C4-2B (cell line): ENCODE measurements around the gene RIMS4.
"Not testable (repeated sequence)": the region's sequence is repeated elsewhere in the genome, so short reads cannot be mapped to it uniquely, and the experiment has no call there.

Experiments used
- H3K27ac ChIP-seq: fragments of 450-650 bp; 2 replicates; pipeline ENCODE4 v1.5.1; 2017
- ZFX ChIP-seq: fragments of 450-650 bp; IDR thresholded peaks from 2 replicates; pipeline ENCODE4 v1.6.1; 2017
- TF ChIP-seq, protein P1 (sequence below): fragments of 450-650 bp; conservative IDR thresholded peaks from 2 replicates; pipeline ENCODE4 v1.5.1; 2017; ENCODE audit warnings: mild to moderate bottlenecking

RIMS4 gene

GRCh38 chr20:44769481-44769863 lies 40.9 kb downstream of the RIMS4 start:
- no peak overlapping the region for H3K27ac ChIP-seq
- no peak for TF ChIP-seq ZFX
- TF ChIP-seq, protein P1, sequence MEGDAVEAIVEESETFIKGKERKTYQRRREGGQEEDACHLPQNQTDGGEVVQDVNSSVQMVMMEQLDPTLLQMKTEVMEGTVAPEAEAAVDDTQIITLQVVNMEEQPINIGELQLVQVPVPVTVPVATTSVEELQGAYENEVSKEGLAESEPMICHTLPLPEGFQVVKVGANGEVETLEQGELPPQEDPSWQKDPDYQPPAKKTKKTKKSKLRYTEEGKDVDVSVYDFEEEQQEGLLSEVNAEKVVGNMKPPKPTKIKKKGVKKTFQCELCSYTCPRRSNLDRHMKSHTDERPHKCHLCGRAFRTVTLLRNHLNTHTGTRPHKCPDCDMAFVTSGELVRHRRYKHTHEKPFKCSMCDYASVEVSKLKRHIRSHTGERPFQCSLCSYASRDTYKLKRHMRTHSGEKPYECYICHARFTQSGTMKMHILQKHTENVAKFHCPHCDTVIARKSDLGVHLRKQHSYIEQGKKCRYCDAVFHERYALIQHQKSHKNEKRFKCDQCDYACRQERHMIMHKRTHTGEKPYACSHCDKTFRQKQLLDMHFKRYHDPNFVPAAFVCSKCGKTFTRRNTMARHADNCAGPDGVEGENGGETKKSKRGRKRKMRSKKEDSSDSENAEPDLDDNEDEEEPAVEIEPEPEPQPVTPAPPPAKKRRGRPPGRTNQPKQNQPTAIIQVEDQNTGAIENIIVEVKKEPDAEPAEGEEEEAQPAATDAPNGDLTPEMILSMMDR = no peak

GRCh38 chr20:44768854-44769480 lies 41.4 kb downstream of the RIMS4 start:
- no peak overlapping the region for H3K27ac ChIP-seq
- TF ChIP-seq ZFX = no peak
- TF ChIP-seq, protein P1 = no peak

- no peak for TF ChIP-seq ZFX
- TF ChIP-seq, protein P1 = no peak
- no peak overlapping the region for H3K27ac ChIP-seq
Observed at GRCh38 chr20:44768256-44768655, 42.1 kb downstream of the RIMS4 start.

GRCh38 chr20:44765701-44766347 lies 44.5 kb downstream of the RIMS4 start:
- TF ChIP-seq, protein P1 = no peak
- TF ChIP-seq ZFX = no peak
- no peak overlapping the region for H3K27ac ChIP-seq

DNA sequence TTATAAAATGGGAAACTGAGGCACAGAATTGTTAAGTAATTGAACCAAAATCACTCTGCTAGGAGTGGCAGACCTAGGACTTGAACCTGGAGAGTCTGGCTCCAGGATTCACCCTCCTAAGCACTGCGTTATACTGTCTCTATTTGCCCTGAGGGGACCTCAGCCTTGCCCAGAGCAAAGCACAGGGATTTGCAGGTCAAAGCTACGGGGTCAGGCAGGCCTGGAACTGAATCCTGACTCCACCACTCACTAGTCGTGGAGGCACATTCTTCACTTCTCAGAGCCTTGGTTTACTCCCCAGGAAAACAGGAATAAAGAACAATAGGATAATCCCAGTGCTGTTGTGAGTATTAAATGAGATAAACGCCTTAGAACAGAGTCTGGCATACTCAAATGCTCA lies 45.3 kb downstream of the RIMS4 start:
- no peak for TF ChIP-seq ZFX
- TF ChIP-seq, protein P1 = no peak
- H3K27ac ChIP-seq = no peak overlapping the region

DNA sequence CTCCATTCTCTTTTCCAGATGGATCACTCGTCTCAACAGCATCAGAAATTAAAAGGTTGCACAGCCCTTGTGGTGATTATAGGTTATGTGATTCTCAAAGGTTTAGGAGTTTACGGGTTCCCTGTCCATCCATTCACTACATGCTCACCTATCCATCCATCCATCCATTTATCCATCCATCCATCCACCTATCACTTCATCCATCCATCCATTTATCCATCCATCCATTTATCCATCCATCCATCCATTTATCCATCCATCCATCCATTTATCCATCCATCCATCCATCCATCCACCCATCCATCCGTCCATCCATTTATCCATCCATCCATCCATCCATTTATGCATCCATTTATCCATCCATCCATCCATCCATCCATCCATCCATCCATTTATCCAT lies 46.5 kb downstream of the RIMS4 start:
- H3K27ac ChIP-seq = not testable (repeated sequence)

- H3K27ac ChIP-seq = no peak overlapping the region
- TF ChIP-seq ZFX = no peak
- TF ChIP-seq, protein P1 = no peak
Observed at GRCh38 chr20:44762466-44763140, 47.7 kb downstream of the RIMS4 start.
